ES-I3 (cell line): ENCODE measurements around the gene NME9.

Source experiments
- H3K36me3 ChIP-seq: 2 replicates; pipeline ENCODE4 v1.6.1; 2013; ENCODE audit warnings: mild to moderate bottlenecking, low read length, control low read depth, moderate library complexity; ENCODE audit not compliant: insufficient read depth
- H3K4me1 ChIP-seq: 2 replicates; pipeline ENCODE4 v1.6.1; 2013; ENCODE audit warnings: mild to moderate bottlenecking, control low read depth, low read length; ENCODE audit not compliant: insufficient read depth
- H3K9ac ChIP-seq: 2 replicates; pipeline ENCODE4 v1.6.1; 2013; ENCODE audit warnings: low read depth, mild to moderate bottlenecking, low read length, moderate library complexity
- H3K9me3 ChIP-seq: 2 replicates; pipeline ENCODE4 v1.6.1; 2013; ENCODE audit warnings: mild to moderate bottlenecking, low read length, moderate library complexity; ENCODE audit not compliant: control insufficient read depth, insufficient read depth

The NME9 gene

DNA sequence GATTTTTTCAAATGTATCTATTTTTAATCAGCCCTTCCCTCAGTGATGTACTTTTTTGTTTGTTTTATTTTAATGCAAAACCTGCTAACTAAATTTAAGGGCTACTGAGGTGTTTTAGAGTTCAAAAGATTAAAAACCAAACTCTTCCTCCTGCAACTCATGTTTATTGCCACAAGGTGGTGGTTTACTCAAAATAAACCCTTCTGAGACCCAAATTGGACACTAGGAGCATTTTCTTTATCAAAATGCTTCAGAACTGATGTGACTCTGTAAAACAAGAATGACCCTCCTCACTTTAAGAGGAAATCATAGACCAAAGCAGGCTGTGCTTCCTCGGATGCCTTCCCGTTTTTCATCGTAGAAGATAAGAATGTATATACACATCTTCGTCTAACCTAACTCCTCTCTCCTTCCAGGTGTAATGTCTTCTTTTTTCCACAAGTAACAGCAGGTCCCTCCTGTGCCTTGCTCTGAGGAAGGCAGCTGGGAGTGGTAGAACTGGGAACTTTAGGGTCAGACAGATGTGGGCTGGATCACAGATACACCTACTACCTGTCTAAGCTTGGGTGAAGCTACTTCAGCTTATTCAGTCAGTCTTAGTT lies 2.9 kb upstream of the NME9 start:
- Histone ChIP-seq H3K9ac (no peak overlapping the region), H3K4me1 (peaks cover 12% of the 10 kb centered on the region), H3K9me3 (no peaks in the 10 kb centered on the region), H3K36me3 (no peaks in the 10 kb centered on the region)

DNA sequence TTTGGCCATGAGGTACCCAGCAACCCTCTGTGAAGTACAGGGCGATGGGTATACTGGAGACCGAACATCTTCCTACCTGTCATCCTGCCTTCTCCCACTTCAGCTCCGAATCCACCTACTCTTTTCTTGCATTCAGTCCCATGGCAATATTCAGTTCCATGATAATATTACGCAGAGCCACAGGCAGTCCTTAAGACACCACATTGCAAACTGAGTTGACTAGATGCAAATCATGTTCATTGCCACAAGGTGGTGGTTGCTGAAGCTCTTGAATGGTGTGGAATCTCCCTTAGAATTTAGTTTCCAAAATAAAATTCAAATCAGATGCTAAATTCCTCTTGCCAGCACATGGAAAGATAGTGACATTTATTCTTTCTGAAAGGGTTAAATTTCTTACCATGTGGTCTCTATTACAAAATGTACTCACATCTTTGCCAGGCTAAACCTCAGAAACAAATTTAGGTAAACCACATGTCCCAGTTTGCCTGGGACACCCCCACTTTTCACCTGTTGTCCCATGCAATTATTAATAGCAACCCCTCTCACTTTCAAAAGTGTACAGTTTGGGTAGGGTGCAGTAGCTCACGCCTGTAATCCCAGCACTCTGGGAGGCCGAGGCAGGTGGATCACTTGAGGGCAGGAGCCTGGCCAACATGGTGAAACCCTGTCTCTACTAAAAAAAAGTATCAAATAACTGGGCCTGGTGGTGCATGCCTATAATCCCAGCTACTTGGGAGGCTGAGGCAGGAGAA lies 1.7 kb upstream of the NME9 start:
- Histone ChIP-seq H3K9ac (no peak overlapping the region), H3K36me3 (no peaks in the 10 kb centered on the region), H3K9me3 (no peaks in the 10 kb centered on the region), H3K4me1 (peaks cover 6% of the 10 kb centered on the region)

DNA sequence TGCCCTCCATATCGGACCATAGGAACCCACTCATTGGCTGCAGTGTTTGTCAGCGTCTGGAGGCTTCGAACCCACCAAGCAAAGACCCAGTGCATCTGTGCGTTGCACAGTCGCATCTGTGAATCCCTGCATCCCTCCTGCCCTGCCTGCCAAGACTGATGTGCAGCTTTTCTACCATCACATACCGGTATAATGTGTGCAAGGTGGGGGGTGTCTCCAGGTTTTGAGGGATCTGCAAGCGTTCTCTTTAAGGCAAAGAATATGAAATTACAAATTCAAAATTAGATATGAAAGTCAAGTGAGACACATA lies 288 bp upstream of the NME9 start:
- H3K36me3 ChIP-seq = no peaks in the 10 kb centered on the region
- H3K9ac ChIP-seq = no peak overlapping the region; the same call in 1 of the 2 replicates
- H3K4me1 ChIP-seq = 0 out of 2 replicates have a peak, but pooled peaks cover 3% of the 10 kb centered on the region
- no peaks in the 10 kb centered on the region for H3K9me3 ChIP-seq

DNA sequence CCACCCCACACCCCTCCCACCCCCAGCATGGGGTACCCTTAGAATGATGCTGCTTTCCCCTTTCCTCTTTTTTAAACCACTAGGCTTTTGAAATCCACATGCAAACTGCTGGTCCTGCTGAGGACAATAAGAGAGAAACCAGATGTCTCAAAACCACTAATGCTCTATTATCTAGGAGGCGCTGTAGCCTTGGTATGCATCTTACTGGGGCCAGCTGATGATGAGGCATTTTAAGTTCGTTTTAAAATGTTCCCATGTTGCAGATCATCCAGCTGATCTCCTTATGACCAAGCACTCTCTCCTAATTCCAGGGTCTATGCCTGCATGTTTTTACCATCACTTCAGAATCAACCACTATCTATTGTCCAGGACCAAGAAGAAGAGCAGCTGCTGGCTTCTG lies 1.3 kb downstream of the NME9 start:
- Histone ChIP-seq H3K9ac (no peak overlapping the region), H3K36me3 (no peaks in the 10 kb centered on the region), H3K4me1 (0 out of 2 replicates have a peak, but pooled peaks cover 3% of the 10 kb centered on the region), H3K9me3 (no peaks in the 10 kb centered on the region)

DNA sequence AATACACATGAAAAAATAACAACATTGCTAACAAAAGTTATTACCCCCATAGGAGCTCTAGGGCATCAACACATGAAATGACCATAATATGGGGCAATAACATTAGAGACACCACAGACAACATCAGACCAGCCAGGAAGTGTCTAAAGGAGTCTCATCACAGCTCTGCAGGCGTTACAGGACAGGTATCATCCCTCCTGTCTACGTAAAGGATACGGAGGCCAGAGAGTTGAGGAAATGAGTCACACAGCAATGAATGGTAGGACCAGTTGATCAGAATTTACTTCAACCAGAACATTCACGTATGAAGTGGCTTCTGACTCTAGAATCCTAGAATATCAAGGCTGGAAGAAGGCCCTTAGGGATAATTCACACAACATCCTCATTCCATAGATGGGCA lies 1.8 kb downstream of the NME9 start:
- Histone ChIP-seq H3K36me3 (no peaks in the 10 kb centered on the region), H3K9me3 (no peaks in the 10 kb centered on the region), H3K4me1 (0 out of 2 replicates have a peak, but pooled peaks cover 3% of the 10 kb centered on the region), H3K9ac (no peak overlapping the region)

DNA sequence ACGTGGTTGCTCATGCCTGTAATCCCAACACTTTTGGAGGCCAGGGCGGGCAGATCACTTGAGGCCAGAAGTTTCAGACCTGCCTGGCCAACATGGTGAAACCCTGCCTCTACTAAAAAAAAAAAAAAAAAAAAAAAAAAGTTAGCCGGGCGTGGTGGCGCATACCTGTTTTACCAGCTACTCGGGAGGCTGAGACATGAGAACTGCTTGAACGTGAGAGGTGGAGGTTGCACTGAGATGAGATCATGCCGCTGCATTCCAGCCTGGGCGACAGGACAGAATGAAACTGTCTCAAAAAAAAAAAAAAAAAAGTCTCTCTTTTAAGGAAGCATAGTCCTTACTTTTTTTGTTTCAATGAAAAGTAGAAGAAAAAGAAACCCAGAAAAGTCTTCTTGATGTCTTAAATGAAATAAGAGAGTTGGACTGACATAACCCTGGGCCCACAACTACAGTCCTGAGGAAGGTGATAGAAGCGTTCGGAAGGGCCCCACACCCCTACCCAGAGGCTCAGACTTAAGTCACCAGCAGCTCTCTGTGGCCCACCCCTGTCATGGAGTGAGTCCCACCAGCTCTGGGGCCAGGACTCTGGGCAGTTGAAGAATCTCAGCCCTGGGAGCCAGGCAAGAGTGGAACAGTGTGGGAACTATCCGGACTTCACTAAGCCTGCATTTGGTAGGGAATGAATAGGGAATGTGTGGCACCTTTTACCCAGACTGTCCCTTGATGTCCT lies 2.6 kb downstream of the NME9 start:
- H3K9me3 ChIP-seq = no peaks in the 10 kb centered on the region
- no peak overlapping the region for H3K9ac ChIP-seq
- H3K36me3 ChIP-seq = no peaks in the 10 kb centered on the region
- H3K4me1 ChIP-seq = 0 out of 2 replicates have a peak, but pooled peaks cover 3% of the 10 kb centered on the region

DNA sequence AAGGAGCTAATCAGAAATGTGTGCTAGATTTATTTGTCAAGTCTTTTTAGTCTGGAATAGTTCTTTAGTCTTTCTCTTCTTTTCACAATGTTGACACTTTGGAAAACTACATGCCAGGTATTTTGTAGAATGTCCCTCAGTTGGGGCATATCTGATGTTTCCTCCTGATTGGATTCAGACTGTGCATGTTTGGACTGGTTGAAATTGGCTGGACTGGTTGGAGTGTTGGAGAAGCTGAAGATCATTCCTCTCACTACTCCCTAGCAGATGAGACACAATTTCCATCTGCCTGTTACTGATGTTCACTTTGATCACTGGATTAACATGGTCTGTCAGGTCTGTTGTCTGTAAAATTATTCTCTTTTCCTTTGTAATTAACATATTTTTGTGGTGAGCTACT lies 3.7 kb downstream of the NME9 start:
- 0 out of 2 replicates have a peak, but pooled peaks cover 3% of the 10 kb centered on the region for H3K4me1 ChIP-seq
- H3K9me3 ChIP-seq = no peaks in the 10 kb centered on the region
- H3K36me3 ChIP-seq = no peaks in the 10 kb centered on the region
- no peak overlapping the region for H3K9ac ChIP-seq

DNA sequence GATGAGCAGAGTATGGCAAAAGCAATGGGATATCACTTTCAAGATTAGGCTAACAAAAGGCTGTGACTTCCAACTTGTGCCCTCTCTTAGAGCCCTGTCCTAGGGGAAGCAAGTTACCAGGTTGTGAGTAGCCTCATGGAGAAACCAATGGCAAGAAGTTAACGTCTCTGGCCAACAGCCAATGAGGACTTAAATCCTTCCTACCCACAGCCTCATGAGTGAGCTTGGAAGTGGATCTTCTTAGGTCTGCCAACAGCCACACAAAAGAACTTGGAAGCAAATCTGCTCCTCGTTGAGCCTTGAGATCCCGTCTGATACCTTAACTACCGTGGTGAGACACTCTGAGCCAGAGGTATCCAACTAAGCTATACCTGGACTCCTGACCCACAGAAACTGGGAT lies 5.7 kb downstream of the NME9 start:
- Histone ChIP-seq H3K36me3 (no peaks in the 10 kb centered on the region), H3K4me1 (0 out of 2 replicates have a peak, but pooled peaks cover 3% of the 10 kb centered on the region), H3K9me3 (no peaks in the 10 kb centered on the region), H3K9ac (no peak overlapping the region)

DNA sequence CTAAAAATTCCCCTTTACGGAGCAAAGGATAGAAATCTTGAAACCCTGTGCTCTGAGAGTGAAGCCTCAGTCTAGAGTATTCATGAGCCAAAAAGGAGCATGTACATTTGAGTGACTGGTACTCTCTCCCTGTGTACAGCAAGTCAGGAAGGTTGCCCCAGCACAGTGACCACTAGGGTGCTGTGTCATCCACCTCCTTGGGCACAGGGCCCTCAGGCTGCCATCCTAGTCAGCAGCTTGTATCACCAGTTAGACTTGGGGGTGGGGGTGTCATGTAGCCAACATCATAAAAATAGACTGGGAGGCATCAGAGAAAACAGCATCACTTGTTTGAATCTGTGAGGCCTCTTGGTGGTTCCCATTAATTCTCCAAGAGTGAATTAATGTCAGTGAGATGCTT lies 12.0 kb downstream of the NME9 start:
- H3K9me3 ChIP-seq = no peaks in the 10 kb centered on the region
- H3K36me3 ChIP-seq = no peaks in the 10 kb centered on the region
- H3K4me1 ChIP-seq = no peaks in the 10 kb centered on the region
- no peak overlapping the region for H3K9ac ChIP-seq

DNA sequence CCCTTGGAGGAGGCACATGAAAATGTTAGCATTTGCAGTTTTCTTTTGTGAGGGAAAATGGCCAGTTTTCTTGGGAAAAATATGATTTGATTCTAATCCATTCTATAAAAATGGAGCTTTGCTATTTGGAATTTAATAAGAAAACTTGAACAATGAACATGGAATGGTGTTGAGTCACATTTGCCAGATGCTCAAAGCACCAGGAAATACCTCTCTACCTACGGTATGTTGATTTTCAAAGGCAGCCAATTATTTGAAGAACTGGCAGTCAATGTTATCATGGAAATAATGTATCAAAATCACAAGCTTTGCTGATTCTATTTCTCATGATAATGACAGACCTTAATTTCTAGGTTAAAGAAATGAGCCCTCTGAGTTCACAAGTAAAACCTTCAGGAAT lies 14.9 kb downstream of the NME9 start:
- no peaks in the 10 kb centered on the region for H3K9me3 ChIP-seq
- H3K4me1 ChIP-seq = no peaks in the 10 kb centered on the region

DNA sequence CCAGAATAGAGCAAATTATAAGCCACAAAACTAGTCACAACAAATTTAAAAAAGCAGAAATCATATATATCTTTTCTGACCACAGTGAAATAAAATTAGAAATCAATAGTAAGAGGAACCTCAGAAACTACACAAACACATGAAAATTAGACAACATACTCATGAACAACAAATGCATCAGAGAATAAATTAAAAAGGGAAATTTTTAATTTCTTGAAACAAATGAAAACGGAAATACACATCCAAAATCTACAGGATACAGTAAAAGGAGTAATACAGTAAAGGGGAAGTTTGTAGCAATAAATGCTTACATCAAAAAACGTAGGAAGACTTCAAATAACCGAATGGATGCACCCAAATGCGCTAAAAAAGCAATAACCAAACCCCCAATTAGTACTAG lies 19.2 kb downstream of the NME9 start:
- no peak overlapping the region for H3K9ac ChIP-seq
- H3K36me3 ChIP-seq = no peaks in the 10 kb centered on the region
- H3K4me1 ChIP-seq = no peaks in the 10 kb centered on the region
- H3K9me3 ChIP-seq = peaks cover 9% of the 10 kb centered on the region

More for the DNA sequence above, 14.9 kb downstream of the NME9 start:
- Histone ChIP-seq H3K9ac (no peak overlapping the region), H3K36me3 (no peaks in the 10 kb centered on the region)

DNA sequence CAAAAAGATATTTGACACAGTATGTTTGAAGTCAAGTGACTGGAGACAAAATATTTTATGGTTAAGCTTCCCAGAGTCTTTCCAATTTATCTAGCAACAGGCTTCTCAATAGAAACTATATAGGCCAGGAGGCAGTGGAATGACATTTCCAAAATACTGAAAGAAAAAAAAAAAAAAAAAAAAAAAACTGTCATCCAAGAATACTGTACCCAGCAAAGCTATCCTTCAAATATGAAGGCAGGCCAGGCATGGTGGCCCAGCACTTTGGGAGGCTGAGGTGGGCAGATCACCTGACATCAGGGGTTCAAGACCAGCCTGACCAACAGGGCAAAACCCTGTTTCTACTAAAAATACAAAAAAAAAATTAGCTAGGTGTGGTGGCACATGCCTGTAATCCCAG lies 20.9 kb downstream of the NME9 start:
- H3K36me3 ChIP-seq = no peaks in the 10 kb centered on the region
- H3K9ac ChIP-seq = no peak overlapping the region
- no peaks in the 10 kb centered on the region for H3K4me1 ChIP-seq
- peaks cover 9% of the 10 kb centered on the region for H3K9me3 ChIP-seq

DNA sequence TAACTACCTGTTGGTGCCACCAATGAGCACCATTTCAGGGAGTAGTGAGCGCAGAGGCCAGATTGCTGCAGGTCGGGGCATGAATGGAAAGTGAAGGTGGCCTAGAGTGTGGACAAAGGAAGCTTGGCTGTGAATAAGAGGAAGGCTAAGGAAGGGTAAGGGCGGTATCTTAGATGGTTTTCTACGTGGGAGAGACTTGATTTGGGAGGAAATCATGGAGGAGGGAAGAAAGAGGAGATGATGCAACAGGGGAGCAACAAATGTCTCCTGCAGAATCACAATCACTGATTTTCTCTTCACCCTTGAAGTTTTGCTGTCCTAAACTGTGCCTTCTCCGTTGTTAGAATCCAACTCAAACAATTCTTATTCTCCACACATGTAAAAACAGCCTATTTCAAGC lies 21.8 kb downstream of the NME9 start:
- Histone ChIP-seq H3K4me1 (no peaks in the 10 kb centered on the region), H3K36me3 (no peaks in the 10 kb centered on the region), H3K9ac (no peak overlapping the region), H3K9me3 (peaks cover 9% of the 10 kb centered on the region)

DNA sequence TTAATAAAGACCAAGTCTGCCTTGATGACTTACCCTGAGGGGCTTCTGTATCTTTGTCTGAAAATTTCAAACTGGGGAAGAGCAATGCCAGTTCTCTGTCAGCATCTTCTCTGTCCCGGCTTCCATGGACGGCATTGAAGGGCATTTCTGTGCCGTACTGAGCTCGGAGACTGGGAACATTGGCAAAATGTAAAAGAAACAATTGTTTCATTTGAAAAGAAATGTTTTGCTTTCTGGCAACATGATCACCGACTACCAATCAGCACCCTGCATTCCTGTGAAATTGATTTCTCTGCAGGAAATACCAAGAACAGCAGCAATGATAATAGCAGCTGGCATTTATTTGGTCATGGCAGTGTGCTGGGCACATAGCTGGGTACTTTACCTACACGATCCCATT lies 26.2 kb downstream of the NME9 start:
- Histone ChIP-seq H3K36me3 (no peaks in the 10 kb centered on the region), H3K9me3 (peaks cover 4% of the 10 kb centered on the region), H3K4me1 (no peaks in the 10 kb centered on the region), H3K9ac (no peak overlapping the region)

DNA sequence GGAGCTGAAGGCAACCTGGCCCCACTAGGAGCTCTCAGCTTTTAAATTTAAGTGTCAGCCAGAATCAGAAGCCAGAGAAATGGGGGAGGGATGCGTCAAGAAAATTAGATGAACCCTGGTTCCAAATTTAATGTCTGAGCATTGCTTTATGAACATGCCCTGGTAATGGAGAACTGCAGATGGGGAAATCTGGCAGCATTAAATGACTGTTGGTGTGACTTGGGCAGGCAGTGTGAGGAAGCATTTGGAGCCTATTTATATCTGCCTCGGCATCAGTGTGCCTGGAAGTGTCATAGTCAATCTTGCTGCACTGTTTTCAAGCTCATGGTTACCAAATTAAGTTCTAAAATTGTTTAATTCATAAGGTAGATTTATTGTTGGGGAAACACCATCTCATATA lies 29.0 kb downstream of the NME9 start:
- Histone ChIP-seq H3K36me3 (peaks cover 5% of the 10 kb centered on the region; the same call in 1 of the 2 replicates), H3K9me3 (no peaks in the 10 kb centered on the region), H3K9ac (no peak overlapping the region), H3K4me1 (no peaks in the 10 kb centered on the region)
